HL-60 (cell line): ENCODE measurements around the gene SNRPD3.

Source experiments
- DNase-seq, 2 experiments: peaks; one replicate each; pipeline ENCODE4 v3.0.0-alpha.2; 2010 to 2020; ENCODE audit warnings: low read depth in 1 of 2, low spot score in 1 of 2
- H3K27ac ChIP-seq: fragments of 250-450 bp; sonication (Bioruptor Pico); replicated peaks from 2 replicates; pipeline ENCODE4 v1.5.1; 2020; ENCODE audit warnings: mild to moderate bottlenecking, moderate library complexity
- H3K27me3 ChIP-seq: fragments of 250-450 bp; sonication (Bioruptor Pico); 2 replicates; pipeline ENCODE4 v1.5.1; 2021; ENCODE audit warnings: mild to moderate bottlenecking, moderate library complexity; ENCODE audit not compliant: insufficient read depth, poor library complexity, severe bottlenecking
- H3K4me3 ChIP-seq: replicated peaks from 2 replicates; pipeline ENCODE4 v1.5.1; 2011; ENCODE audit warnings: mild to moderate bottlenecking, control low read depth, low read length; ENCODE audit not compliant: insufficient read depth
- CTCF ChIP-seq: IDR thresholded peaks from one replicate; pipeline ENCODE4 v1.5.1; 2011; ENCODE audit warnings: low read length, control low read depth, inconsistent platforms; ENCODE audit not compliant: insufficient read depth
- GABPA ChIP-seq: IDR thresholded peaks from 2 replicates; pipeline ENCODE4 v1.6.1; 2012; ENCODE audit warnings: low read depth
- POLR2AphosphoS5 ChIP-seq: IDR thresholded peaks from 2 replicates; pipeline ENCODE4 v1.6.1; 2012; ENCODE audit warnings: low read depth
- REST ChIP-seq: IDR thresholded peaks from 2 replicates; pipeline ENCODE4 v1.6.1; 2012; ENCODE audit warnings: low read depth; ENCODE audit not compliant: insufficient replicate concordance
- SPI1 ChIP-seq: IDR thresholded peaks from 2 replicates; pipeline ENCODE4 v1.6.1; 2012; ENCODE audit warnings: low read depth, mild to moderate bottlenecking, borderline replicate concordance

SNRPD3 gene

GRCh38 chr22:24536089-24536488 lies 19.7 kb upstream of the SNRPD3 start:
- TF ChIP-seq CTCF (no peak), GABPA (no peak), REST (no peak), POLR2AphosphoS5 (no peak), SPI1 (no peak)
- no peak overlapping the region for H3K27ac ChIP-seq
- no peaks in the 10 kb centered on the region for H3K27me3 ChIP-seq
- H3K4me3 ChIP-seq, result no peak overlapping the region
- no peak for DNase-seq

GRCh38 chr22:24540470-24540869 lies 15.3 kb upstream of the SNRPD3 start:
- H3K4me3 ChIP-seq, result no peak overlapping the region
- TF ChIP-seq POLR2AphosphoS5 (no peak), REST (no peak), GABPA (no peak), CTCF (no peak), SPI1 (no peak)
- no peaks in the 10 kb centered on the region for H3K27me3 ChIP-seq
- DNase-seq, result no peak
- no peak overlapping the region for H3K27ac ChIP-seq

- H3K4me3 ChIP-seq, result no peak overlapping the region
- DNase-seq, result peak in 1 of 2 experiments; percentile 68
- TF ChIP-seq REST (no peak), SPI1 (peak; percentile 27; the same call in 1 of the 2 replicates)
- peak overlapping the region; percentile 63 for H3K27ac ChIP-seq
- no peaks in the 10 kb centered on the region for H3K27me3 ChIP-seq
Measured at GRCh38 chr22:24541681-24542515, 13.9 kb upstream of the SNRPD3 start.
